Uterus (tissue), 4 donors: ENCODE results near the gene CPA1. TPM values are rescaled to one million over a fixed set of nuclear protein-coding genes. Genes with fewer than 3 reads are reported as not detected.
"Not testable (repeated sequence)": the region's sequence is repeated elsewhere in the genome, so short reads cannot be mapped to it uniquely, and the experiment has no call there.

Experiments
- DNase-seq, 2 donors: peaks; one replicate each; pipeline ENCODE4 v3.0.0-alpha.2; 2019 to 2020
- H3K27ac ChIP-seq, 2 donors: fragments of 200-600 bp; sonication (generic); 1 replicate in 1 of 2; 2 replicates in 1 of 2; pipeline ENCODE4 v1.5.1; 2016 to 2018
- H3K27me3 ChIP-seq, 2 donors: fragments of 200-600 bp; sonication (generic); one replicate each; pipeline ENCODE4 v1.5.1; 2018 to 2019; ENCODE audit warnings: control low read depth in 1 of 2
- H3K36me3 ChIP-seq, 2 donors: fragments of 200-600 bp; sonication (generic); one replicate each; pipeline ENCODE4 v1.5.1; 2019; ENCODE audit warnings: control low read depth in 1 of 2
- H3K4me1 ChIP-seq, 2 donors: fragments of 200-600 bp; sonication (generic); one replicate each; pipeline ENCODE4 v1.5.1; 2018 to 2019; ENCODE audit warnings: control low read depth in 1 of 2
- H3K4me3 ChIP-seq, 2 donors: fragments of 200-600 bp; sonication (generic); 1 replicate in 1 of 2; 2 replicates in 1 of 2; pipeline ENCODE4 v1.5.1; 2018 to 2019; ENCODE audit warnings: mild to moderate bottlenecking in 1 of 2
- H3K9me3 ChIP-seq, 2 donors: fragments of 200-600 bp; sonication (generic); one replicate each; pipeline ENCODE4 v1.5.1; 2019; ENCODE audit warnings: control low read depth in 1 of 2
- CTCF ChIP-seq, 4 experiments: fragments of 200-600 bp in 2 of 4; fragments of 450-650 bp in 2 of 4; sonication (generic) in 2 of 4; IDR thresholded peaks; one replicate each; pipeline ENCODE4 v1.5.1; 2016 to 2019; ENCODE audit warnings: antibody characterized with exemption in 4 of 4, mild to moderate bottlenecking in 2 of 4, moderate library complexity in 1 of 4
- POLR2A ChIP-seq, 2 donors: fragments of 450-650 bp; IDR thresholded peaks; one replicate each; pipeline ENCODE4 v1.6.1; 2016; ENCODE audit warnings: antibody characterized with exemption in 2 of 2, mild to moderate bottlenecking in 1 of 2, moderate library complexity in 1 of 2
- intact Hi-C: fragments of 100-400 bp; cut with DNase I; formaldehyde crosslinking; loops from one replicate; pipeline ENCODE4 v1.15.1; 2023; ENCODE audit warnings: low total_unique reads
- total RNA-seq, 4 donors: library from RNA; depleted of rRNA in 3 of 4; stranded (reverse); fragments of >200 nt in 3 of 4; gene quantifications; one replicate each; pipeline versions ENCODE4 v1.1.0 to v1.2.4, GENCODE V29; 2014 to 2023
- donor health status: DM: yes; HTN: yes; CAD: no.

Gene CPA1
- total RNA-seq, 4 donors from 2014 or later = 0.46 to 3.8 TPM; not detected in 2

DNA sequence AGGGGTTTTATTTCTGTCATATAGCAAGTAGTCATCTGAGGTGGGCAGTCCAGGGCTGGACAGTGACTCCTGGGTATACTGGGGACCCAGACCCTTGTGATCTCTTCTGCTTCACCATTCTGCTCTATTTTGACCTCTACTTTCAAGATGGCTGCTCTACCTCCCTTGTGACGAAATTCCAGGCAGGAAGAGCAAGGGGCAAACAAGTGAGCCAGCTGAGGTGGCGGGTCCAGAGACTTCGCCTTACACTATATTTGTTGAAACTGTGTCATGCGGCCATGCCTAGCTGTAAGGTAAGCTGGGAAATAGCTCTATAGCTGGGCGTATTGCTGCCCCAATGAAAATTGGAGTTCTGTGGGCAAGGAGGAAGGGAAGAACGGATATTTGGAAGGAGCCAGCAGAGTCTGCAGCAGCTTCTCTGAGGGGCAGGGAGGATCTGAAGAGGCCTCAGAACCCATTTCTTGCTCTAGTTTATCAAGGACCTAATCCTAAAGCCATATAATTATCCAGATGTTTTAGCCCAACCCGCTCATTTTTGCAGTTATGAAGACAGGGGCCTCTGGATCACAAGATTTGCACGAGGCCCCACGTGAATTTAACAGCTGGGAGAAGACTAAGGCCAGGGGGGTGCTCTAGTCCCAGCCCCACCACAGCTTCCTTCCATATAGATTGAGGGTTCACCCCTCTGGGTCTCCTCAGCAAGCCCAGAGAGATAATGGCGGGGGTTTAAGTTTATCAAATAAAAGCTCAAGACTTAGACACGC, 7.7 kb upstream of the CPA1 start:
- intact Hi-C loops = no loop called here
- Histone ChIP-seq H3K27me3 (no peaks in the 10 kb centered on the region), H3K4me1 (peaks cover 12 to 14% of the 10 kb centered on the region in 2 donors), H3K27ac (peak overlapping the region; percentile 88 to 95), H3K4me3 (no peak overlapping the region), H3K9me3 (no peaks in the 10 kb centered on the region), H3K36me3 (no peaks in the 10 kb centered on the region)
- no peak for DNase-seq
- TF ChIP-seq CTCF (IDR thresholded peaks at IDR 0.05) (no peak), POLR2A (IDR thresholded peaks at IDR 0.05) (no peak)

DNA sequence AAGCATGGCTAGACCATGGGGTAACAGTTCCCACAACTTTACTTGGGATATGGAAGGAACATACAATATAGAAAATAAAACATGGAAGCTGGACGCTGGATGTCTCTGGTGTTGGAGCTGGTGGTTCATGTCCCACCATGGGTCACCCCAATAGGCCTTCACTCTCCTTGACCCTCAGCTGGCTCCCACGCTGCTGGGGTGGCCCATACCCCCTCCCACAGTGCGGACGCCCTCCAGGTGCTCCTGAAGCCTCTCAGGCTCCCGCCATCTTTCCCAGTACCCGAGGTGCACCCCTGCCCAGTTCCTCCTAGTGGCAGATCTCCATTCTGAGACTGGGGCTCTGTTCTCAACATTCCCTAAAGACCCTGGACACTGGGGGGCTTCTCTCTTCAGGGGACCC, 5.8 kb upstream of the CPA1 start:
- TF ChIP-seq CTCF (IDR thresholded peaks at IDR 0.05) (no peak), POLR2A (IDR thresholded peaks at IDR 0.05) (no peak)
- no peaks in the 10 kb centered on the region for H3K9me3 ChIP-seq
- no peak overlapping the region for H3K4me3 ChIP-seq
- peaks cover 12 to 14% of the 10 kb centered on the region in 2 donors for H3K4me1 ChIP-seq
- no peaks in the 10 kb centered on the region for H3K27me3 ChIP-seq
- intact Hi-C loops = no loop called here
- no peaks in the 10 kb centered on the region for H3K36me3 ChIP-seq
- H3K27ac ChIP-seq = peak overlapping the region; percentile 88 to 95
- DNase-seq = no peak

- H3K27me3 ChIP-seq, intact Hi-C loops, H3K27ac ChIP-seq, H3K4me3 ChIP-seq, DNase-seq, H3K9me3 ChIP-seq, H3K36me3 ChIP-seq: not testable (repeated sequence)
- H3K4me1 ChIP-seq = peaks cover 14 to 18% of the 10 kb centered on the region in 2 donors
Measured at GRCh38 chr7:130376461-130376860, 3.8 kb upstream of the CPA1 start.

DNA sequence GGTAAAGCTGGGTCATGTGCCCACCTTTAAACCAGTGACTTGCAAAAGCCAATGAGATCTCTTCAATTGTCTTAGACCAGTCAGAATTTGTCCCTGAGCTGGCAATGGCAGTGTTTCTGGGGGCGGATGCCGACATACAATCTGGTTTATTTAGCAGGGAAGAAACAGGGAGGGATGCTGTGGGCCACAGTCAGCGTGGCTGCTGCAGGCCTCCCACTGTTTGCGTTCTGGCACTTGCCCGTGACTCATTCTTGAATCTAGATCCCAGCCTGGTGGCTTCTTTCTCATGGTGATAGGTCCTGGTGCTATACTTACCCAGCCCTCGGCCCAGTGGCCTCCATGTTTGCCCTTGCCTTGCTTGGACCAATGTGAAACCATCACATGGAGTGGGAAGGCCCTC, 3.1 kb upstream of the CPA1 start:
- peaks cover 14 to 18% of the 10 kb centered on the region in 2 donors for H3K4me1 ChIP-seq
- TF ChIP-seq POLR2A (IDR thresholded peaks at IDR 0.05) = no peak
- TF ChIP-seq CTCF (IDR thresholded peaks at IDR 0.05) = no peak
- H3K4me3 ChIP-seq = no peak overlapping the region
- no peaks in the 10 kb centered on the region for H3K9me3 ChIP-seq
- H3K27ac ChIP-seq = no peak overlapping the region
- intact Hi-C loops = no loop called here
- H3K36me3 ChIP-seq = no peaks in the 10 kb centered on the region
- no peak for DNase-seq
- H3K27me3 ChIP-seq = no peaks in the 10 kb centered on the region

DNA sequence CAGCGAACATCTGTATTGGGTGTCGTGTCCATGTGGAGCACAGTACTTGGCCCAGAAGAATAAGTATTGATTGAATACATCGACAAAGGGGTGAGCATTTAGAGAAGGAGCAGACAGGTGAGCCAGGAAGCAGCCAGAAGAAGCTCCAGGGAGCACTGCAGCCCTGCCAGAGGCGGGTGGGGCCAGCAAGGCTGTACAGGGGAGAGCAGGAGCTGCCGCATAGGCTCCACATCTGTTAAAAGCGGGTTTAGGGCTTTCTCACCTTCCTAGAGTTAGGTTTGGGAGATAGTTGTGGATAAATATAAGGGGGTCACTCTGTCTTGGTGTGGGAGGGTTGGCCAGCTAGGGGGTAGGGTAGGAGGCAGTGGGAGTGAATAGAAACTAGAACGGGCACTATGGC, 1.3 kb upstream of the CPA1 start:
- no peaks in the 10 kb centered on the region for H3K9me3 ChIP-seq
- intact Hi-C loops = no loop called here
- no peaks in the 10 kb centered on the region for H3K36me3 ChIP-seq
- no peak for DNase-seq
- TF ChIP-seq POLR2A (IDR thresholded peaks at IDR 0.05) = no peak
- TF ChIP-seq CTCF (IDR thresholded peaks at IDR 0.05) = no peak
- H3K4me3 ChIP-seq = no peak overlapping the region
- no peaks in the 10 kb centered on the region for H3K27me3 ChIP-seq
- peaks cover 0 to 6% of the 10 kb centered on the region in 2 donors for H3K4me1 ChIP-seq
- H3K27ac ChIP-seq = peak overlapping the region in 1 of 2 donors; percentile 76
